A172 (cell line): ENCODE data around the gene KIR3DL2. TPM values are rescaled to one million over a fixed set of nuclear protein-coding genes. Genes with fewer than 3 reads are reported as not detected.
A peak's percentile ranks its signal among the peaks of the same experiment; 100 is the strongest.
"Not testable (repeated sequence)": the region's sequence is repeated elsewhere in the genome, so short reads cannot be mapped to it uniquely, and the experiment has no call there.

Experiments
- DNase-seq: peaks from one replicate; pipeline ENCODE4 v3.0.0-alpha.2; 2015; ENCODE audit warnings: low spot score
- total RNA-seq: library from RNA; depleted of rRNA; stranded (reverse); fragments of >200 nt; shearing (Covaris generic); gene quantifications from 2 replicates; pipeline ENCODE4 v1.2.3, GENCODE V29; 2014

The KIR3DL2 gene
- total RNA-seq, 1 experiment from 2014 or later: not detected

- DNase-seq: no peak
Measured at GRCh38 chr19:54871696-54872095, 21.5 kb downstream of the KIR3DL2 start.

- no peak for DNase-seq
Measured at GRCh38 chr19:54873990-54874389, 23.7 kb downstream of the KIR3DL2 start, which contains the start of gene FCAR. Gene FCAR, plus strand, starts transcription at chr19:54874235. Its CDS starts 55 bp downstream, at chr19:54874290.

- DNase-seq: no peak
Measured at GRCh38 chr19:54875506-54875905, 25.3 kb downstream of the KIR3DL2 start.

DNA sequence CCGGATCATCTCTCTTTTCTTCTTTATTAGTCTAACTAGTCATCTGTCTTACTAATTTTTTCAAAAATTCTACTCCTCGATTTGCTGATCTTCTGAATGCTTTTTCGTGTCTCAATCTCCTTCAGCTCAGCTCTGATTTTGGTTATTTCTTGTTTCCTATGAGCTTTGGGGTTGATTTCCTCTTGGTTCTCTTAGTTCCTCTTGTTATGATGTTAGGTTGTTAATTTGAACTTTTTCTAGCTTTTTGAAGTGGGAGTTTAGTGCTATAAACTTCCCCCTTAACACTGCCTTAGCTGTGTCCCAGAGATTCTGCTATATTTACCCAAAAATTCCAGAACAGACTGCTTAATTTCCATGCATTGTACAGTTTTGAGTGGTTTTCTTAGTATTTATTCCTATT lies 27.2 kb downstream of the KIR3DL2 start:
- DNase-seq: no peak

DNA sequence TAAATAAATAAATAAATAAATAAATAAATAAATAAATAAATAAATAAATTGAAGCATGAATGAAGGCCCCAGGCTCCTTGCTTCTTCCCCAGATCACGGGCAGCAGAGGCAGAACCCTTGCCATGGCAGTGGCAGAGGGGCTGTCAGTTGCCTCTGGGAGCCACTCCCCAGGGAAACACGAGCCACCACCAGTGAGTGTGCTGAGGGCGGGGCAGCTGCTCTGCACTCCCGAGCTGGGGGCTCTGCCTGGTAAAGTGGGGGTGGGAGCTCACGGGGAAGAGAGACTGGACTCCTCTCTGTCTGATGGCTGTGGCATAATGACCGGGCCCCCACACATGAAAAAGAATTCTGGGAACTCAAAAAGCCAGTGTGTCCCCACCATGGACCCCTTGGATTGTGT lies 31.6 kb downstream of the KIR3DL2 start:
- DNase-seq: no peak

GRCh38 chr19:54882758-54883157 lies 32.5 kb downstream of the KIR3DL2 start:
- peak; percentile 35 for DNase-seq

GRCh38 chr19:54883228-54883627 lies 33.0 kb downstream of the KIR3DL2 start:
- DNase-seq: no peak

DNA sequence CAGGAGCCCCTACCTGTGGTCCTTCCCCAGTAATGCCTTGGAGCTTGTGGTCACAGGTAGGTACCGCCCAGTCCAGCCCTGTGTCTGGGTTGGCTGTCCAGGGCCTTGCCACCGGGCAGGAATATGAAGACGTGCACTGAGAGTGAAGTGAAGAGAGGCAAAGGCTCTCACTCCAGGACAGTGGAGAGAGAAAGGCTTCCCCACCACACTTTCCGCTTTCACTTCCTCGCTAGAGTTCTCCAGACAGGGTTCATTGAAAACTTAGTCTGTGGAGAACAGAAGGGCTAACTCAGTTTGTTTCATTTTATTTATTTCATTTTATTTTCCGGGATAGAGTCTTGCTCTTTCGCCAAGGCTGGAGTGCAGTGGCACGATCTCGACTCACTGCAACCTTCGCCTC lies 38.0 kb downstream of the KIR3DL2 start:
- no peak for DNase-seq

DNA sequence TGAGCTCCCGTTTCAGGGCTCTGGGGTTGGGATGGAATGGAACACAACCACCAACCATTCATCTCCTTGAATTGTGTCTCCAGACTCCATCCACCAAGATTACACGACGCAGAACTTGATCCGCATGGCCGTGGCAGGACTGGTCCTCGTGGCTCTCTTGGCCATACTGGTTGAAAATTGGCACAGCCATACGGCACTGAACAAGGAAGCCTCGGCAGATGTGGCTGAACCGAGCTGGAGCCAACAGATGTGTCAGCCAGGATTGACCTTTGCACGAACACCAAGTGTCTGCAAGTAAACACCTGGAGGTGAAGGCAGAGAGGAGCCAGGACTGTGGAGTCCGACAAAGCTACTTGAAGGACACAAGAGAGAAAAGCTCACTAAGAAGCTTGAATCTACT lies 39.3 kb downstream of the KIR3DL2 start:
- DNase-seq: no peak

- peak; percentile 71 for DNase-seq
Measured at GRCh38 chr19:54893406-54893805, 43.2 kb downstream of the KIR3DL2 start.

- not testable (repeated sequence) for DNase-seq
Measured at GRCh38 chr19:54894106-54894505, 43.9 kb downstream of the KIR3DL2 start.

DNA sequence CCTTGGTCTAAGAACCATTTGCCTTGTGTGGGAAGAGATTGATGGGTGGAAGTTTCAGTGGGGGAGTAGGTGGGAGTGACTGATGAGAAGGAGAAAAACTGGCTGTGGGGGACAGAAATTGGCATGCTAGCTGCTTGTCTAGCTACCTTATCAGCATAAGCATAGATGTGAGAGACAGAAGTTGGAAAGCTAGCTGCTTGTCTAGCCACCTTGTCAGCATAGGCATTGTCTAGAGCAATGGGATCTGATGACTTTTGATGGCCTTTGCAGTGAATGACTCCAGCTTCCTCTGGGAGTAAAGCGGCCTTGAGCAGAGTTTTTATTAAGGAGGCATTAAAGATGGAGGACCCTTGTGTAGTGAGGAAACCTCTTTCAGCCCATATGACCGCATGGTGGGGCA lies 45.8 kb downstream of the KIR3DL2 start:
- no peak for DNase-seq

- not testable (repeated sequence) for DNase-seq
Measured at GRCh38 chr19:54898685-54899084, 48.4 kb downstream of the KIR3DL2 start.

DNA sequence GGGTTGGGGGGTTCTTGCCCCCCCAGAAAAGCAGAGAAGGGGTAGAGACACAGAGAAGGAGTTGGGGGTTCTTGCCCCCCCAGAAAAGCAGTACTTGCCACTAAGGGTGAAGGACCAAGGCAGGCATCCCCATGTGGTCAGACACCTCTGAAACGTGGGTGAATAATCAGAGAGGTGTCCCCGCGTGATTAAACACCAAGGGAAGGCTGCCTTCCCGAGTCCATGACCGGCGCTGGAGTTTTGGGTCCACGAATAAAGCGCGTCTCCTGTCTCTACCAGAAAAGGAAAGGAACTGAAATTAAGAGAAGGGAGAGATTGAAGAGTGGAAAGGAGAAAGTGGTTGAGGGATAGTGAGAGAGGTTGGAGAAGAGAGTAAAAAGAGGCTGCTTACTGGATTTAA lies 49.4 kb downstream of the KIR3DL2 start:
- DNase-seq: not testable (repeated sequence)

DNA sequence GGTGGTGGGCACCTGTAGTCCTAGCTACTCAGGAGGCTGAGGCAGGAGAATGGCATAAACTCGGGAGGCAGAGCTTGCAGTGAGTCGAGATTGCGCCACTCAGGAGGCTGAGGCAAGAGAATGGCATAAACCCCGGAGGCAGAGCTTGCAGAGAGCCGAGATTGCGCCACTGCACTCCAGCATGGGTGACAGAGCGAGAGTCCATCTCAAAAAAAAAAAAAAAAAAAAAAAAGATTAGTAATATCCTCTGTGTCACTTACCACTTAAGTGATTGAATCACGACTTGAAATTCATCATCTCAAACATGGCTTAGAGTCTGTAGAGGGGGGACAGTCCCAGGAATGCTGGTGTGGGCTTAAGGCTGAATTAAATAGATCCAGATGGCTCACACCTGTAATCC lies 50.9 kb downstream of the KIR3DL2 start:
- DNase-seq: not testable (repeated sequence)

GRCh38 chr19:54902061-54902460 lies 51.8 kb downstream of the KIR3DL2 start:
- no peak for DNase-seq

GRCh38 chr19:54903303-54903702 lies 53.1 kb downstream of the KIR3DL2 start:
- DNase-seq: no peak

DNA sequence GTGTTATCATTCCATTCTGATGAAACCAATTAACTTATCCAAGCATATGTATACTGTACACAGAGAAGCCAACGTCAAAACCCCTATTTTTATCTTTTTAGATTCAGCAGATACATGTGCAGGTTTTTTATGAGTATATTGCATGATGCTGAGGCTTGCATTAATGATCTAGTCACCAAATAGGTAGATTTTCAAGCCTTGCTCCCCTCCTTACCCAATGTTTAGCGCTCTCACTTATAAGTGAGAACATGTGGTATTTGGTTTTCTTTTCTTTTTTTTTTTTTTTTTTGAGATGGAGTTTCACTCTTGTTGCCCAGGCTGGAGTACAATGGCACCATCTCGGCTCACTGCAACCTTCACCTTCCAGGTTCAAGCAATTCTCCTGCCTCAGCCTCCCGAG lies 54.0 kb downstream of the KIR3DL2 start:
- not testable (repeated sequence) for DNase-seq

GRCh38 chr19:54905421-54905802 lies 55.2 kb downstream of the KIR3DL2 start:
- no peak for DNase-seq

GRCh38 chr19:54905803-54906511 lies 55.7 kb downstream of the KIR3DL2 start, which contains the start of gene NCR1:
Gene NCR1, plus strand, starts transcription at chr19:54906148. Its CDS starts 40 bp downstream, at chr19:54906188.
- no peak for DNase-seq

GRCh38 chr19:54906819-54907218 lies 56.6 kb downstream of the KIR3DL2 start:
- DNase-seq: no peak

DNA sequence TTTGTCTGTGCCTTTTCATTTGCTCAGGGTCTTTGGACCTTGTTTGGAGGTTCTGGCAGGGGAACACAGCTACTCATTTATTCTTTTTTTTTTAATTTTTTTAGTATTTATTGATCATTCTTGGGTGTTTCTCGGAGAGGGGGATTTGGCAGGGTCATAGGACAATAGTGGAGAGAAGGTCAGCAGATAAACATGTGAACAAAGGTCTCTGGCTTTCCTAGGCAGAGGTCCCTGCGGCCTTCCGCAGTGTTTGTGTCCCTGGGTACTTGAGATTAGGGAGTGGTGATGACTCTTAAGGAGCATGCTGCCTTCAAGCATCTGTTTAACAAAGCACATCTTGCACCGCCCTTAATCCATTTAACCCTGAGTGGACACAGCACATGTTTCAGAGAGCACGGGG lies 57.7 kb downstream of the KIR3DL2 start:
- not testable (repeated sequence) for DNase-seq
